Suppressor macrophage treated with lipopolysaccharide for 1 hour (primary cell): ENCODE data around the gene ITFG1.

Experiments
- DNase-seq, 3 donors: peaks; one replicate each; pipeline ENCODE4 v3.0.0-alpha.2; 2020 to 2022

The ITFG1 gene

GRCh38 chr16:47320546-47321310 is 140.1 kb downstream of the ITFG1 start:
- no peak for DNase-seq

DNA sequence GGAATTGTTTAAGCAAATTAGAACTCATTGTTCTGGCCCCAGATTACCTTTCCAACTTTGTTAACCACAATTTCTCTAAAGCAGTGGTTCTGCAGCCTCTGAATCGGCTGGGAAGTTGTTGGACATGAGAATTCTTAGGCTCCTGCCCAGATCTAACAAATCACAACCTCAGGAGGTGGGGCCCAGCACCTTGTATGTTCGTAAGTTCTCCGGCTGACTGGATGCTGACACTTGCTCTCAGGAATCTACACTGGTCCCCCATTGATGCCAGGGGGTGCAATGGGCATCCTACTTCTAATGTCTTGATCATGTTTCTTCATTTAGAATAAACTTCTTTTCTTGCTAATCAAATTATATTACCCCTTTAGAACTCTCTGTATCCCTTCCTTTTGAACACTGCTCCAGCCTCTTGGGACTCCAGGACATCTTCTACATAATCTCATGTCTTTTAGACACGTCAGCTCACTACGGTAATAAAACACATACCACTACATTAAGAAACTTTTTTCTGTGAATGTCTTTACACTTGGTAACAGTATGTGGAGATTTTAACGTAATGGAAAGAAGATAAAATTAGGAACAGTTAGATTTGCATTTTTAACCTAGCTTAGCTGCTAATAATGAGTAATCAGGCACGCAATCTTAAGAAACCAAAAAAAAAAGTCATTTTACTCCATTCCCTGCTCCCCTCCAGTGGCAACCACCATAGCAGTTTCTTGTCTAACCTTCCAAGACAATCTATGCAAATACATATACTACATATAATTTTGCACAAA is 143.2 kb downstream of the ITFG1 start:
- DNase-seq, result no peak

DNA sequence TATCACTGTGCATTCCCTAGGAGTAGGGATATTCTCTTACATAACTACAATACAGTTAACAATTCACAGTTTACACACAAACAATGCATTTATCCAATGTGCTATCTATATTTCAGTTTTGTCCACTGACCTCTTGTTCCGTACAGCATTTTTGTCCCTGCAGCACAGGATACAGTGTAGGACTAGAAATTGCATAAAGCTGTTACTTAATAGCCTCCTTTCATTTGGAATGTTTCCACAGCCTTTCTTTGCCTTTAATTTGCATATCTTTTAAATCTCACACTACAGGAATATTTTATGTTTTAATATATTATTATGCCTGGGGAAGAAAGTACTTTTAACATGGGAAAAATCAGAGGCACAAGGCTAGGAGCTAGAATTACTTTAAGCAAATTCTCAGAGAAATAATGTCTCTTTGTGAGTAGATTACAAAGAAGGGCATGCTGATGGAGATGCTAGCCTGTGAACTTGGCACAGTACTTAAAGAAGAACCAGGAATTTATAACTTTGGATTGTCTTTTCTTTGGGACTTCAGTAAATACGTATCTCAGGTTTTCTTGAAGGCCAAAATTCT is 144.3 kb downstream of the ITFG1 start:
- DNase-seq, result no peak

- no peak for DNase-seq
Observed at GRCh38 chr16:47311738-47312505, 148.9 kb downstream of the ITFG1 start.

DNA sequence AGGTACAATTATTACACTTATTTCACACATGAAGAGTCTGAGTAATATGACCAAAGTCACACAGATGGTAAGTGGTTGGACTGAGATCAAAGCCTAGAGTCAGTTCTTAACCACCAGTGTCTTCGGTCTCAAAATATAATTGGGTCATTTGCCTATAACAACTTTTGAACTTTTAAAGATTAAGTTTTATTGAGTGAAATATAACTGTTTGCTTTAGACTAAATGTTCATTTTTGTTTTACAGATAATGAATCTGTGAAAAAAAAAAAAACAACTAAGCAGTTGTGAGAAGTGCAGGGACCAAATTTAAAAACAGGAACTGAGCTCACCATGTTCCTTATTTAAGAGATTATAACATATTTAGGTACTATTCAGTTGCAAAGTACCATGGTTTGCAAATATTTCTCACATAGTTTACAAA is 150.1 kb downstream of the ITFG1 start:
- DNase-seq, result peak in 2 of 3 donors; percentile 25 to 32

DNA sequence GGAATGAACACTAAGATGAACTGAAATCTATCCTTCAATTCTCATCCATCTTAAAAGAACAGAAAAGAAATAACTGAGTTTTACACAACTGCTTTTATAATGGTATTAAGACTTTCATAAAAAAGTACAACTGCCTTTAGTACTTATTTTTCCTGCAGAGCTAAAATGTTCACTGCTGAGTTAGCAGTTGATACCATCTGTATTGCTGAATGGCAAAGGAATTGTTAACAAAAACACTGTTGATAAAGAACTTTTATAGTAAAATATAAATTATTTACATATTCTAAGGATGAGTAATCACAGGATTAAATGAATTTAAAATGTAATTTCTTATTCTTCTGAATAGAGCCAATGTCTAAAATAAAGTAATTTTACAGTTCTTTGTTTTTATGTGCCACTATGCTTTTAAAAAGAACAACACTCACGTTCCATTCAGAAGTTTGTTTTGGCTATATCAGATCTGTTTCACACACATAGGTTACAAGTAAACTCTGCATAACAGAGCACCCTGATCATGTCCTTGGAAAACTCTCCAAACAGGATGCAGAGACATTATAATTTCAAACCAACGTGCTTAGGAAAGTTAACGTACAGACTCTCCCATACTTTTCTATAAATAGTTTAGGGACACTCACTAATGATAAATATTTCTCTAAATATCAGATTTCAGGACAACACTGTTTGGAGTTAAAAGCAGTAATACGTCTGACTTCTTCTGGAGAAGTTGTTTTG is 151.1 kb downstream of the ITFG1 start:
- no peak for DNase-seq

- DNase-seq, result no peak
Observed at GRCh38 chr16:47308601-47309000, 152.3 kb downstream of the ITFG1 start.

DNA sequence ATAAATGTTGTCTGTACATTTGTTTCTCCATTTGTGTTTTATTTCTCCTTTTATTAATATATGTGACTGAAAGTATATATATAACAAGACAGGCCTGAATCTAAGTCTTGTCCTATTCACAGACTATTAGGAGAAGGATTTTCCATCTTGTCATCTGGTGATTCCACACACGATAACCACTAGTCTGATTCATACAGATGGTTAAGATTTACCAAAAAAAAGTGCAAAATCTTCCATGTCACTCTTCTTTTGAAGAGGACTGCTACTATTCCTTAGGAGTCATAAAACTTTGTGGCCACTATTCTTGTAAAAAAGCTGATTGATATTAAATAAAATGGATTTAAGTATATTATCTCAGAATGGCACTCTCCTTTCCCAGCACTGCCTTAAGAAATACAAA is 156.3 kb downstream of the ITFG1 start:
- no peak for DNase-seq

- no peak for DNase-seq
Observed at GRCh38 chr16:47299587-47299986, 161.3 kb downstream of the ITFG1 start.

DNA sequence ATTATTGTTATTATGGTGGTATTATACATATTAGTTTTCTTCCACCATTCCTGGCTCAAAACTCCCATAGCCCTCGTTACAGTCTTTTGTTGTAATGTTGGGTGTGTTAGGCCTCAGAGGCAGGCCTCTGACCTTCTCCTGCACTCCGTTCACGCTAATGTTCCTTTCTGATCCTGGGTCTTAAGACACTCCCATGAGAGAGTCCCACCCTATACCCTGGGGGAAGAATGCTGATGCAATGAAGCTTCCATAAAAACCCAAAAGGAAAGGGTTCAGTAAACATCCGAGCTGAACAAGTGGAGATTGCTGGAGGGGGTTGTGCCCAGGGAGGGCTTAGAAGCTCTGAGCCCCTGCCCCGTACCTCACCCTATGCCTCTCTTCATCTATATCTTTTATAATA is 175.9 kb downstream of the ITFG1 start:
- no peak for DNase-seq

DNA sequence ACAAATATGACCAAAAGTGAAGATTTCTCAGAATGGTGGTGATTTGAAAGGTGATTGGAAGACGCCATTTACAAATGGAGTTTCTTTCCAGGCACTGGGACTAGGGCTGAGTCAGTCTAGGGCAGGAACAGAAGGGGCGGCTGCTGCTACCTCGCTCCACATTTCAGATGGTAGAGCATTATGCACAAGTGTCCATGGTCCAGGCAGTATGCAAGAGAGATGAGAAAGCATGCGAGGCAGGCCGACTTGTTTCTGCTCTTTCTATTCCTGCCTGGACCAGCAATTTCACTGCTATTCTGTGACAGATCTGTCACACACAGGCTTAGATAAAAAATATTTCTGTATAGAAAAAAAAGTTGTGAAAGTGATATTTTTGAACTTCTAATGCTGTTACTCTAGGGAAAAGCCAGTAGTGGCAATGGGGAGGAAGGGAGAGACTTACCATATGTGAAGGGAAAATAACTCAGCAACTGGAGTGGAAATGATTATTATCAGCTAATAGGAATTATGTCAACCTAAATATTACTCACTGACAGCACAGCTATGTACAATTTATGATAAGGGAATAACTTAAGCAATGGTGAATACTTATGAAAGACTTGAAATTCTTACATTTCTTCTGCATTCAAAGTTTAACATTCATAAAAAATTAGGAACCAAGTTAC is 182.4 kb downstream of the ITFG1 start:
- DNase-seq, result no peak

- DNase-seq, result no peak
Observed at GRCh38 chr16:47276522-47276921, 184.3 kb downstream of the ITFG1 start.

DNA sequence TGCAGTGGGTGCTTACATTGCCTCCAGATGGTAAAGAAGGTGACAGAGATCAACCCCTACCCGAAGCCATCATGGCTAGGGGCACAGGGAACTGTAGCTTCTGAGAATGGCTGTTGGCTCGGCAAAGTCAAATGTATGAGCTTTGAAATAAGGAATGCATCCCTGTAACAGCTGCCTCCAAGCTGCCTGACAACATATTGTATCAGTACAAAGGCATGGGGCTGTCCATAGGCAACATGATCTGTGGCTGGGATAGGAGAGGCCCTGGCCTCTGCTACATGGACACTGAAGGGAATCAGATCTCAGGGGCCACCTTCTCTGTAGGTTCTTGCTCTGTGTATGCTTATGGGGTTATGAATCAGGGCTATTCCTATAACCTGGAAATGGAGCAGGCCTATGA is 197.9 kb downstream of the ITFG1 start:
- no peak for DNase-seq

DNA sequence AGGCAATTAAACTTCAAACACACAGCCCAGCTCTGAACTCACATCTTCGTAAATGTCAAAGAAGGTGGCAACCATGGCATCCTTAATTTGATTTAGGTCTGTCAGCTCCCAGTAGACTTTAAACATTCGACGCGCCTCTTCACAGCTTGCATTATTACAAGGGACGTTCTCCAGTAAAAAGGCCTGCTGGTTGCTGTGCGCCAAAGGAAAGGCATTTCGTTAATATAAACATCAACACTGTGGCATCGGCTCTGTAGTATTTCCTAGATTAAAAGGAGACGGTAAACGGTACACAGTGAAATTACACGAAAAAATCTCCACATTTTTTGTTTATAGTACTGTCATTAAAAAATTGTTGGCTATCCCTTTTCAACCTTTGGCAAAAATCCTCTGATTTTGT is 200.4 kb downstream of the ITFG1 start:
- no peak for DNase-seq

- peak; percentile 18 to 29 (median 27) for DNase-seq
Observed at GRCh38 chr16:47258874-47259461, 201.9 kb downstream of the ITFG1 start.

- DNase-seq, result no peak
Observed at GRCh38 chr16:47254756-47255155, 206.1 kb downstream of the ITFG1 start.

GRCh38 chr16:47250983-47251382 is 209.9 kb downstream of the ITFG1 start:
- DNase-seq, result no peak

GRCh38 chr16:47247690-47248089 is 213.2 kb downstream of the ITFG1 start:
- DNase-seq, result no peak

DNA sequence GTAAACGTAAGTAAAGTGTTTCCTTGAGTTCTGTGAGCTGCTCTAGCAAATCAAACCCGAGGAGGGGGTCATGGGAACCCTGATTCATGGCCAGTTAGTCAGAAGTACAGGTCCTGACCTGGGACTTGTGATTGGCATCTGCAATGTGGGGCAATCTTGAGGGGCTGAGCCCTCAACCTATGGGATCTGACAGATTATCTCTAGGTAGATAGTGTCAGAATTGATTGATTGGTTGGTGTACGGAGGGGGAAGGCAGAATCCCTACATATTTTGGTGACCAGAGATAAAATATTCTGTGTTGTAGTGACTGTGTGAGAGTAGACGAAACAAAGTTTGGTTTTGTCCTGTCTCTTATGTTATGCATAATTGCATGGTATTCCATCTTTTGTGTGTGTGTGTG is 216.7 kb downstream of the ITFG1 start:
- DNase-seq, result no peak

DNA sequence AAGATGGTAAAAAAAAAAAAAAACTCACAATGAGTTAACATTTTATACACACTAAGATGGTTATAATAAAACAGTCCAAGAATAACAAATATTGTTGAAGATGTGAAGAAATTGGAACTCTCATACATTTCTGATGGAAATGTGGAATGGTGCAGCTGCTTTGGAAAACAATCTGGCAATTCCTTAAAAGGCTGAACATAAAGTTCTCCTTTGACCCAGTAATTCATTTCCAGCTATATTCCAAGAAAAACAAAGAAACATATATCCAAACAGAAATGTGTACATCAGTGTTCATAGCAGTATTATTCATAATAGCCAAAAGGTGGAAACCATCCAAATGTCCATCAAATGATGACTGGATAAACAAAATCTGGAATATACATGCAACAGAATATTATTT is 219.8 kb downstream of the ITFG1 start:
- DNase-seq, result no peak

- no peak for DNase-seq
Observed at GRCh38 chr16:47236716-47237115, 224.1 kb downstream of the ITFG1 start.

DNA sequence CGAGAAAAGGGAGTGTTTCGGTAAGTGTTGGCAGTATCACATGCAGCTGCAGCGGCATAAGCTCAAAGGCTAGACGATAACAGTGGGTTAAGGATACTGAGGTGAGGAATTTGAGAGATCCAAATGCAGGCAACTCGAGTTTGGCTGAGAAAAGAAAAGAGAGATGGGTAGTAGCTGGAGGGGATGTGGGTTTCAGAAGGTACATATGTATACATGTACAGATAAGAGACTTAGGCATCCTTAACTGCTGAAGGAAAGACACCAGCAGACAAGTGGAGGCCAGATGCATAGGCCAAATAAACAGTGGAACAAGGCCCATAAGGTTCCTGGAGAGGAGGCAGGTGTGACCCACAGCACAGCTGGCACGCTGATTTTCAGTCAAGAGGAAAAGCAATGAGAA is 230.6 kb downstream of the ITFG1 start:
- DNase-seq, result no peak
